Stimulated activated CD8-positive, alpha-beta memory T cell treated with anti-CD3 and anti-CD28 coated beads, Interleukin-4, amount 100 ng/mL, for 24 hours (primary cell): ENCODE measurements around the gene SLC35E1.
"Not testable (repeated sequence)": the region's sequence is repeated elsewhere in the genome, so short reads cannot be mapped to it uniquely, and the experiment has no call there.

Source experiments
- DNase-seq: peaks from one replicate; pipeline ENCODE4 v3.0.0-alpha.2; 2020; ENCODE audit warnings: low read depth

SLC35E1 gene

DNA sequence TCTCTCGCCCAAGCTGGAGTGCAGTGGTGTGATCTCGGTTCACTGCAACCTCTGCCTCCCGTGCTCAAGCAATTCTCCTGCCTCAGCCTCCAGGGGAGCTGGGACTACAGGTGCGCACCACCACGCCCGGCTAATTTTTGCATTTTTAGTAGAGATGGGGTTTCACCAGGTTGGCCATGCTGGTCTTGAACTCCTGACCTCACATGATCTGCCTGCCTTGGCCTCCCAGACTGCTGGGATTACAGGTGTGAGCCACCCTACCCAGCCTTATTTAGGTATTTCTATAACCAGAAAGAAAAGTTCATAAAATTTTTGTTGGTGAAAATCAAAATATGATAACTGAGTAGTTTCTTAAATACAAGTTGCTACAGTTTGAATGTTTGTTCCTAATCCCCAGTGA lies 28.5 kb downstream of the SLC35E1 start:
- DNase-seq: not testable (repeated sequence)

DNA sequence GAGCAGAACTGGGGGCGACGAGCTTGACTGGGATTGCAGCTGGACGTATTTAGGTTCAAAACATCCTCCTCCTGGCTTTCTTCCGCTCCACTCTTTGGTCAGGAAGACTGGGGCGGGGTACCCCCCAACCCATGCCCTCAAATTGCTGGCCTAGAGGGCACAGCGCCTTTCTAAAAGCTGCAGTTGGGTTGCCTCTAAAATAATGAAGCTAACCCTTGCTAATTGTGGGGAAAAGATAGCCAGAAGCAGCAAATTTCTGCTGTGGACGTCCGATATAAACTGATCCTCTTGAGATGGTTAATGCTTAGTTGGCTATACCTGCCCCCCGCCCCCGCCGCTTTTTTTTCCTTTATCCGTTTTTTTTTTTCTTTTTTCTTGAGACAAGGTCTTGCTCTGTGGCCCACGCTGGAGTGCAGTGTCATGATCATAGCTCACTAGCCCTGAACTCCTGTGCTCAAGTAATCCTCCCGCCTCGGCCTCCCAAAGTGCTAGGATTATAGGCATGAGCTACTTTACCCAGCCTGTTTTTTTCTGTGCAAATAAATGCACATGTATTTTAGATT lies 29.2 kb downstream of the SLC35E1 start:
- no peak for DNase-seq

DNA sequence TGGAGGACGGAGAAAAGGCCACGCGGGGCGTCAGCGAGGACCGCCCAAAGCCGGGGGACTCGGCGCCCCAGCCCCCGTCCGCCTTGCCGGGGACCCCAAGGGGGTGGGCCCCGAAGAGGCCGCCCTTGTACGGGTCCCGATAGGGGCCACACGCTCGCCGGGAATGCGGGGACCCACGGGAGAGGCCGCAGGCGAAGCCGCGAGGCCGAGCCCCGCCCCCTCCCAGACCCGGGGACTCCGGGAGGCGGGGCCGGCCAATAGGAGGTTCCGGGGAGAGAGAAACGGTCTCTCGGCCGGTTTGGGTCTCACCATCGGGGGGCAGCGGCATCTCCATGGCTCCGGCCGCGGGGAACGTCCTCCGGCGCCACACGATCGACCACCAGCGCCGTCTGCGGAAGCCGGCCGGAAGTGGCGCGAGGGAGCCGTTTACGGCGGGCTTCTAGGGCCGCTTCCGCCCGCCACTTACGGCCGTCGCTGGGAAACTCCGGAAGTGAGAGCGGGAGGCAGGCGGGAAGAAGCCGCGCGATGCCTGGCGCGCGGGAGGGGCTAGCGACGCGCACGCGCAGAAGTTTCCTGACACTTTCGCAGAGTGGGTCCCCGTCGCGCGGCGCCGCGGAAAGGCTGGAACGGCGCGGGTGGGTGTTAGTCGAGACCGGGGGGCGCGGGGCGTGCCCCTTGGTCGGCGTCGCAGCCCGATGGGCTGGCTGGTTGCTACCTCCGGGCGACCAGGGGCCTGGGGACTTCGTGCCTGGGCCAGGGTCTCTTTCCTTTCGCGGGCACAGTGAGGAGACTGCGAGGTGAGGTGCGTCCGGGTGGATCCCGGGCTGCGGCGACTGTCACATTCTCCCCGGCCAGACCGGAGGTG lies 29.9 kb downstream of the SLC35E1 start, which contains the start of gene CHERP:
CHERP (minus strand) TSS at position 393 of the 865 bp plus-strand sequence; CDS start at position 334, 59 bp downstream.
- DNase-seq: peak; percentile 93

DNA sequence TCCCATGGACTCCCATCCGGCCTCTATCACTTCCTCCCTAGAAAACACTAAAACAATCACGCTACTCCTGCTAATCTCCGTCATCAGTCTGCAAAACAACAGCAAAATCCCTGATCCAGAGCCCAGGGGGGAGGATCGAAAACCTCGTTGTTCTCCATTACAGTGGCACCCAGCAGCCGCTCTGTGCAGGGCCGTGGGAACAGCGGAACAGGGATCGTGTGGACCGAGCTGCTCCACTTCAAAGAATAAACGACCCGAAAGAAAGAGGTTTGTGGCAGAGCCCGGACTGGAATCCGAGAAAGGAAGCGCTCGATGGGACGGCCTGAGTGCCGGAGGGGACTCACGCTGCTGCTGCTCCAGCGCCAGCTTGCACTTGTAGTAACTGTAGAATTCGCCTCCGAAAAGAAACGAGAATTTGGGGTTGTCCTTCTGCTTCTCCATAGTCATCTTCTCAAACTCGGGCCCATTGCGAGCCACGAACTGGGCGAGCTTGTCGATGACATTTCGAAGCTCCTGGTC lies 30.6 kb downstream of the SLC35E1 start:
- DNase-seq: no peak

DNA sequence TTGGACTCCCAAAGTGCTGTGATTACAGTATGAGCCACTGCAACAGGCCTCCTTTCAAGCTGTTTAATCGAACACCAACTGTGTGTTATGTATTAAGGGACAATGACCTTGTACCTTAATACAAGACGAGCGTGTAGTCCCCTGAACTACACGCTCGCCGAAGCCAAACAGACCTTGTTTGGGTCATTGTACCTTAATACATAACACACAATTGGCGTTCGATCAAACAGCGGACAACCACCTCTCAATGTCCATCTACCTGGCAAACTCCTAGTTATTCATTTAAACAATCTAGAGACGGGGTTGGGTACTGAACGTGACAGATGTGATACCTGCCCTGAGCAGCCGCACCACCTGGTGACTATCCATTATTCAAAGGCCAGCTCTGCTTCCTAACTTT lies 31.3 kb downstream of the SLC35E1 start:
- DNase-seq: no peak

DNA sequence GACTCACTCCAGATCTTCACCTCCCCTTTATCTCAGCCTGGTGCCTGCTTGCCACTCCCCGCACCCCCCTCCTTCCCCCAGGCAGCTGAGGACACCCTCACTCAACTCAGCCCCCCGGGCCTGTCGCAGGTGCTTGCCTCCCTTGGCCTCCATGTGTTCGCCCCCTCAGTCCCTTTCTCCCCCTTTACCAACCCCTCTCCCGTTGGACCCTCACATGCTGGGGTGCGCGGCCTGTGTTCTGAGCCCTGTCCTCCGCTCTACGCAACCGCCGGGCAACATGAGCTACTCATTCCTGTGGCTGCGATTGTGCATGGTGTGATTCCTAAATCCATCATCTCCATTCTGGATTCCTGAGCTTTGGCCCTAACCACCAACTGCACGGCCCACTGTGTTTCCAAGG lies 35.1 kb downstream of the SLC35E1 start:
- DNase-seq: no peak

DNA sequence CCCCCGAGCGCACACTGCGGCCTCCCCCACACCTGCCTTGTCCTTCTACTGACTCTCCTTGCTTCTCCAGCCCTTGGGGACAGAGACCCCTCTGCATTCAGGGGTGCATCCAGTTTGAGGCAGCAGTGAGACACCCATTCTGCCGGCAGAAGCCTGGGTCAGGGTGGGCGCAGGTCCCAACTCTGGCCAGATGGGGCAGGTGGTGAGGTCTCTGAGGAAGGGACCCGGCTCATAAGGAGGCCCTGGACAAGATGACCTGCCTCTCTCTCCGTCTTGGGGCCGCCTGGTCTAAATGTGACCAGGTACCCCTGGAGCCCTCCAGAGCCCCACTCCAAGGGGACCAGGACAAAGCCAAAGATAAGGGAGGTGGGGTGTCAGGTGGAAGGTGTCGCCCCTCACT lies 36.1 kb downstream of the SLC35E1 start:
- DNase-seq: no peak

DNA sequence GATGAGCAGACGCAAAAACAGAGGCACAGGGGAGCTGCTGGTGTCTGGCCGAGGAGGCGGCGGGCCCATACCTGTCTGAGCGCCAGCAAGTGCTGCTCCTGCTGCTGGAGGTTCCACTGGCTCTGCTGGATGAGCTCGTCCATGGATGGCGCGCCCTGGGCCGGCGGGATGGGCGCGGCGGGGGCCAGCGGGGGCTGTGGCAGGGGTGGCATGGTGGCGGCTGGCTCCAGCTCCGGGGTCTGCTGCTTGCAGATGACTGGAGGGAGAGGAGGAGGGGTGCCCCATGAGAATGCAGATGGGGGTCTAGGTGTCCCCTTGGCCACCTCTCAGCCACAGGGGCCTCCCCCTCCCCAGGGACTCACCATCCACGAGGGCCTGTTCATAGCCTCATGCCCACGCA lies 36.8 kb downstream of the SLC35E1 start:
- DNase-seq: no peak

DNA sequence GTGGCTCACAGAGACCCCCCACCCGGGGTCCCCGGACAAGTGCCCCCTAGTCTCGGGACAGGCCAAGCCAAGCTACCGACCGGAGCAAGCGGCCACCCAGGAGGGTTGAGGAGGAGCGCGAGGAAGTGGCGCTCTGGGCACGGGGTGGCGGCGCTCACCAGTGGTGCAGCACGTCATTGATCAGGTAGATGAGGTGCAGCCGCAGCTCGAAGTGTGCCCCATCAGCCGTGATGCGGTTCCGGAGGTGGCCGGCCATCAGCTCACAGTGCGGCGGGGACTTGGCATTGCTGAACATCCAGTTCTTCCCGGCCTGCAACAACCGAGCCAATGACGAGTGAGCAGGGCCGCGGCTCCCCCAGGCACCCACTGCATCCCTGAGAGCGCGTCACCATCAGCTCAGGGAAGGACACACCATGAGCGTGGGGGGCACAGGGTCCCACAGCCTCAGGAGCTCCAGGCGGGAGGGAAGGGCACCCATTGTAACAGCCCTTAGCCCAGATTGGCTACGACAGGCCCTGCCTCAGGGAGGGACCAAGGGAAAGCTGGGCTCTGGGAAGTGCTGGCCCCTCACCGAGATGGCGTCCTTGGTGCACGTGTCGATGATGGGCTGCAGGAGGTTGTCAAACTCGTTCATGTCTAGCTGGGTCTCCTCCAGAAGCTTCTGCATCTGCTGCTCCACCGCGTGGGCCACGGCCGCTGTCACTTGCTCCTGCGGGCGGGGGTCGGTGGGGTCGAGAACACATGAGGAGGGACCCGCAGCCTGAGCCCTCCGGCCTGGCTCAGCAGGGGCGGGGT lies 39.6 kb downstream of the SLC35E1 start:
- DNase-seq: no peak

DNA sequence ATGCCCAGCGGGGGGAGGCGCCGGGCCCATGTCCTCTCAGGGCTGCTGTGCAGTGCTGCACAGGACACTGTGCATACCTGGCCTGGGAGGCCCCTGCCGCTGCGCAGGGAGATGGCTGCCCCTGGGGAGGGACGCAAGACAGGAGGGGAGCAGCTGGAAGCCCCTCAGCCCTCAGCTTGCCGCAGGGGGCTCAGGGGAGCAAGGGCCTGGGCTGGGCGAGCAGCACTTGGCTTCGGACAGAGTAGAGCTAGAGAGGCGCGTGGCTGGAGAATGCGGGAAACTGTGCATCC lies 40.9 kb downstream of the SLC35E1 start:
- no peak for DNase-seq

DNA sequence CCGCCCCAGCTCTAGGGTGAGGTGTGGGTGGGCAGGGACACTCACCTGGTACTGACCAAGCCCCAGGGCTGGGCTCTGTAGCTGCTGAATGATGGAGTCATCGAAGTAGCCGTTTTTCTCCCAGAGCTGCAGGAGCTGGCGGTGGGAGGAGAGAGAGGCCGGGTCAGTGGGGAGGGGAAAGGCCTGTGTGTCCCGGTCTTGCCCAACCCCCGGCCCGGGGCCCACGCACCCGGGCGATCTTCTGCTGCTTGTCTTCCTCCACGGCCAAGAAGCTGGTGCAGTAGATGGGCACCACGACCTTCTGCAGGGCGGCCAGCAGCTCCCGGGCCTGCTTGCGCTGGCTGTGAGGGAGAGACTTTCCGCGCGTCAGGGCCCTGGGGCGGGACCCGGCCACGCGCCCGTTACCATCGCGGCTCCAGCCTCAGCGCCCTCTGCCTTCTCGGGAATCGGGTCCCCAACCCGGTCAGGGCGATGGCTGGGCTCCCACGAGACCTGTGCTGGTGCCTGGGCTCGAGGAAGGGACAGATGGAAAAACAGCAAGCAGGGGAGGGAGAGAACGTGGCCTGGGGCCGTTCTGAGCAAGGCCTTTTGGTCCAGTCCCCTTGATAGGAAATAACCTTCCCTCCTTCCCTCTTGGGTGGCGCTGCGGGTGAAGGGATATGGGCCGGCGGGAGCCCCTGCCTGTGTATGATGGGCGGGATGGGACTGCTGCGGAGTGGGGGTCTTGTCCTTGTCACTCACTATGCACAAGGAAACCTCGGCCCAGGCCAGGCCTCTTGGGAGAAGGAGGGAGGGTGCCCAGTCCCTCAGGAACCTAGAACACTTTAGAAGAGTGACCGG lies 41.5 kb downstream of the SLC35E1 start:
- no peak for DNase-seq

DNA sequence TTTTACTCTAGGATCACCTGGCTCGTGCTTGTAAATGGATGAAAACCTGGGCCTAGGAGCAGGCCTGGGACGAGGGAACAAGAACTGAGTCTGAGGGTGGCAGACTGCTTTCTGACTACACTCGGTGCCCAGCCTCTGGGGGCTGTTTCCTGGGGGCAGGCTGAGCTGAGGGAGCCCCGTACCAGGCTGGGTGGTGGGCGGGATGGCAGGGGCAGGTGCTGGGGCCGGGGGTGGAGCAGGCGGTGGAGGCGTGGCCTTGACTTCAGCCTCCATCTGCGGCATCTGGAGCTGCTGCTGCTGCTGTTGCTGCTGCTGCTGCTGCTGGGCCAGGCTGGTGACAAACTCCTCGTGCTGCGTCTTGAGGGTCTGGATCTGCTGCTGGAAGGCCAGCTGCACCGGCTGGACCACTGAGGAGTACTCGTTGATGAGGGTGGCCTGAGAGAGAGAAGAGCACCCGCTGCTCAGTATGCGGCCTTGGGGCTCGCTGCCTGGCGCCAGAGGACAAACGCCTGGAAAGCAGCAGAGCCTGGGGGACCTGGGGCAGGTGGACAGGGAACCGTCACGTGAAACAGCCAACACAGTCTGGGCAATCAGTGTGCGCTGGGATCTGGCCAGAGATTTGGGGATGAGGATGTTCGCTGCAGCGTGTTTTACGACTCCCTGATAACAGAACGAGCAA lies 42.6 kb downstream of the SLC35E1 start:
- no peak for DNase-seq

DNA sequence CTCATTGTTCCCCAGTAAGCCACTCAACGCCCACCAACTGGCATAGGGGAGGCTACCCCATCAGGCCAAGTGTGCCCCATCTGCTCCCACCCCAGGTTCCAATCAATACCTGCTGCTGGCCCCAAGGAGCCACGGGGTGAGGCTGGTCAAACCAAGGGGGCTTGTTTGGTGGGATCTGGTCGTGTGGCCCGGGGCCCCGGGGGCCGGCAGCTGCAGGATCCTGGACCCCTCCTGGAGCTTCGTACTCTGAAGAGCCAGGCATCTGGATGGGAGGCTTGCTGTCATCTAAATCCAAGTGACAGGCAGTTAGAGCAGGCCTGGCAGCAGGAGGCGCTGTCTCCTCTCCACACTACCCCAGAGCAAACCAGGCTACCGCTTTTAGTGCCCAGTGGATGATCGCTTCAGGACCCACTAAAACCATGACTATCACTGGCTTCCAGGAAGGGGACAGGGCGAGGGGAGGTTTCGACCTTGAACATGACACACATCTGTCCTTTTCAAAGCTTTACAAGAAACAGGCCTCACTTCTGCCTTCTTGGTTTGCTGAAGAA lies 44.2 kb downstream of the SLC35E1 start:
- DNase-seq: peak; percentile 21

DNA sequence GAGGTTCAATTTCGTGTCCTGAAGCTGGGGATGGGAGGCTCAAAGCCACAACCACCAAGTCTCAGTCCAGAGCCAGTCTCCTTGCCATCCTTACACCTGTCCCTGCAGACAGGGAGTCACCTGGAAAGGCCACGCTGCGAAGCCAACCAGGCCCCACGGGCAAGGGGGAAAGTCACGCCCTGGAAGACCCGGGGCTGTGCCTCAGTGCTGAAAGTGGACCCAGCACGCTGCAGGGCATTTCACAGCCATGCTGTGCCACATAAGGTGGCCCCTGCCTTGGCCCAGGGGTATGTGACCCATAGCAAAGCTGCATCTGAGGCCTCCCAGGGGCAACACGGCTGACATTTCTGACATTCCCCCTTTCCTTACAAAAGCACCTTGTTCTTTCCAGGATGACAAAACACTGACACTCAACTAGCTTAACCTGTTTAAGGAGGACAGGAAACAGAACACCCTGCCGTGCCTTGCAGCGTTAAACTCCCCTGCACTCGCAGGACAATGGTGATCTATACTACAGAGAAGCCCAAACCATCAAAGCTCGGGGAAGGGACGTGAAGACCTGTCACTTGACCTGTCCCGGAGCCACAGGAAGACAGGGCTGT lies 44.8 kb downstream of the SLC35E1 start:
- no peak for DNase-seq

DNA sequence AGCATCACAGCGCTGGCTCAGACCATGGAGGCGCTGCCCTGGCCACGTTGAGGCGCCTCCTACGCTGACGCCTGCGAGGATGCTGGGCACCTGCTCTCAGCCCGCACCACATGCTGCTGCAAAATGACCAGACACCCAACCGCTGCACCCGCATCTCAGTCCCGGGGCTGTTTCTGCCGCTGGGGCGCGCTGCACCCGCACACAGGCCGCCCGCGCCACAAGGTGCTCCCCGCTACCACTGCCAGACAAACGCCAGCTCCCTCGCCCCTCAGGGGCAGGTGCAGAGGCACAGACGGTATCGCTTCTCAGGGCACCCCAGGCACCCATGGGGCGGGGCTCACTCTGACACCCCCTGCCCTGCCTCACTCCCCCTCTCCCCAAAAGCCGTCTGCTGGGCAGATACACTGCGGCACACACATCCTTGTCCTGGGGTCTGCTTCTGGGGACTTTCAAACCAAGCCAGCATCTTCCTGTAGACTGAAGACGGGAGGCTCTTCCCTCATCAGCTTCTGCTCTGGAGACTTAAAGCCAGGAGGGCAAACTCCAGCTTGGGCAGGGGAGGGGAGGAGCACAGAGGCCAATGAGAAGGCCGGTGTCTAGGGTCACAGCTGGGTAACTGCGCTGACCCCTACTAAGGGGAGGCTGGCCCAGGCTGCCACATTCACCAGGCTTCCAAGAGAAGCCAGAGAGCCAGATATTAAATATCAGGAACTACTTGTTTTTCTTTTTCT lies 46.3 kb downstream of the SLC35E1 start:
- DNase-seq: no peak

DNA sequence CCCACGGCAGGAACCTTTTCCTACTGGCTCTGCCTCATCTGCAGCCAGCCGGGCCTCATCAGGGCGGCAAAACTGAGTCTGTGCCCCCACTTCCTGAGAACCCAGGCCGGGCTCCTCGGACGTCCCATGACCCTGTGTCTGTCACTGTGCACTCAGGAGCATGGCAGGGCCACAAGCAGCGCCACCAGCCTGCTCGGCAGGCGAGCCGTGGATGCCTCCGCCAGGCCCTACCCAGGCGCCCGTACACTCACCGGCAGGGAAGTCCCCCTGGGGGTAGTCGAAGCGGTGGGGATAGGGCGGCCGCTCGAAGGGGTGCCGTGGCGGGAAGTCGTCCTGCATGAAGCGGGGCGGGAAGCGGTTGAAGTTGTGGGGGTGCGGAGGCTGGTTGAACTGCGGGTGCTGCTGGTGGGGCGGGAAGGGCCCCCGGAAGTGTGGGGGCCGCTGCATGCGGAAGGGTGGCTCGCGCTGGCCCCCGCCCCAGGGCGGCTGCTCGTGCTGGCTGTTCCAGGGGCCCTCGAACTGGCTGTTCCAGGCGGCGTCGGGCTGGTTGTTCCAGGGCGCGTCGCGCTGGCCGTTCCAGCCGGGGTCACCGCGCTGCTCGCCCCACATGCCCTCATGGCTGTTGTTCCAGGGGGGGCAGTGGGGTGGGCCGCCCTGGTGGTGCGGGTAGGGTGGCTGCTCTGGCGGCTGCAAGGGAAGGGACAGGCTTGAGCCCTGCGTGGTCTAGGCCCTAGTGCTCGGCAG lies 47.1 kb downstream of the SLC35E1 start:
- DNase-seq: no peak

DNA sequence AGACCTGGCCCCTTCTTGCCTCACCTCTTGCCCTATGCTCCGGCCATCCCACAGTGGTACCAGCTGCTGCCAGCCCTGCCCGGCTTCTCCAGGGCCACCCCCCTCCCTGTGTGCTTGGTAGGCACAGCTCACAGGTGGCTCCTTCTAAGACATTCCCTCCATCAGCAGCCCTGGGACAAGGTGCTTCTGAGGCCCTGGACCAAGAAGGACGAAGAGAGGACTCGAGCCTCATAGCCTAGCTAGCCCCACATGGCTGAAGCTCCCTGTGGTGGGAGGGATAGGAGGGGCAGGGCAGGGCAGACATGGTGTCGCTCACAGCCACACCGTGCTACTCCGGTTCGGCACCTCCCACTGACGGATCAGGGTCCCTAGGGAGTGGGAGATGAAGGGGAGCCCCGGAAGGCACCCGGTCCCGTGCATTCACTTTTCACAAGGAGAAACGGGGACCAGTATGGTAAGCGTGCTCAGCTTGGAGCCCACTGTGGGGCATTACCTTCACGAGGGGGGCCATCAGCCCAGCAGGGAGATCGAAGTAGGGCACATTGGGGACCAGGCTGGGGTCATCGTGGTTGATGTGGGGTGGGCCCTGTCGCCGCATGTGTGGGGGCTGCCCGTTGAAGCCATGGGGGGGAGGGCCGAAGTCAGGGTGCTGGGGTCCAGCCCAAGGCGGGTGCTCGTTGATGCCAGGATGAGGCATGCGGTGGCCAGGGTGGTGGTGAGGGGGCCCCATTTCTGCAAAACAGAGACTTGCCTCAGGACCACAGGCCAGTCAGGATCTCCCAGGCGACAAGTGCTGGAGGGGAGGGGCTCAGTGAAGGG lies 49.4 kb downstream of the SLC35E1 start:
- DNase-seq: no peak

DNA sequence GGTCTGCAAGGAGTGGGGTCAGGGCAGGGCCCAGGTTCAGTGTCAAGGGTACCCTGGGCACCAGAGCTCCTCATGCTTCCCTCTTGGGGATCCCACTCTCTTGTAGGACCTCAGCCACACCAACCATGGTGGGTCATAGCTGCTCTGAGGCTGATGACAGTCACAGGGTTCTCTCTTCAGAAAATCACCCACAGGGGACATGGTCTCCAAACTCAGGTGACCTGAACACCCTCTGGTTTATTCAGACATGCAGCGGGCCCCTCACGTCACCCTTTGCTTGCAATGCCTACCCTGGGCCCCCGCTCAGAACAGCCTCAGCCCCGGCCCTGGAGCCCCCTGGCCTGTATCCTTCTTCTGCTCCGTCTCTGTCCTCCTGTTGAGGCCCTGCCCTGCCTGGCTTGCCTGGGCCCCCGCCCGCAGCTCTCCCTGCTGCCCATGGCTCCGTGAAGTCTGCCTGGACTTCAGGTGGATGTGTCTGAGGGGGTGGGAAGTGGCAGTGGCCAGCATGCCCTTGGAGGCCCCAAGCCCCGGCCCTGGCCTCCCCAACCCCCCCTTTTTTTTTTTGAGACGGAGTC lies 50.4 kb downstream of the SLC35E1 start:
- DNase-seq: no peak
